DOHH2 (cell line): ENCODE data around the gene CRYGN.

Source experiments
- H3F3A ChIP-seq: fragments of 200-600 bp; sonication (generic), shearing (Covaris generic); 2 replicates; pipeline ENCODE4 v1.6.0; 2016; ENCODE audit warnings: antibody characterized with exemption, mild to moderate bottlenecking; ENCODE audit not compliant: control insufficient read depth, insufficient read depth
- H3K27ac ChIP-seq: fragments of 200-600 bp; sonication (generic); 2 replicates; pipeline ENCODE4 v1.5.1; 2014; ENCODE audit warnings: low read depth, mild to moderate bottlenecking, low read length, moderate library complexity
- H3K27me3 ChIP-seq: fragments of 200-600 bp; sonication (generic); 2 replicates; pipeline ENCODE4 v1.6.1; 2014; ENCODE audit warnings: mild to moderate bottlenecking, low read length, mixed read lengths; ENCODE audit not compliant: control insufficient read depth
- H3K36me3 ChIP-seq: fragments of 200-600 bp; sonication (generic); 2 replicates; pipeline ENCODE4 v1.6.1; 2014; ENCODE audit warnings: mild to moderate bottlenecking, low read length, moderate library complexity, mixed read lengths; ENCODE audit not compliant: control insufficient read depth
- H3K4me1 ChIP-seq: fragments of 200-600 bp; sonication (generic); 2 replicates; pipeline ENCODE4 v1.6.1; 2014; ENCODE audit warnings: mild to moderate bottlenecking, low read length, mixed read lengths; ENCODE audit not compliant: control insufficient read depth
- H3K4me2 ChIP-seq: fragments of 200-600 bp; sonication (generic); 2 replicates; pipeline ENCODE4 v1.6.0; 2014; ENCODE audit warnings: mild to moderate bottlenecking, low read length, moderate library complexity
- H3K4me3 ChIP-seq: fragments of 200-600 bp; sonication (generic); 2 replicates; pipeline ENCODE4 v1.5.1; 2014; ENCODE audit warnings: mild to moderate bottlenecking, low read length, mixed read lengths
- H3K79me2 ChIP-seq: fragments of 200-600 bp; sonication (generic); 2 replicates; pipeline ENCODE4 v1.6.1; 2014; ENCODE audit warnings: mild to moderate bottlenecking, low read length, mixed read lengths; ENCODE audit not compliant: control insufficient read depth
- H3K9me2 ChIP-seq: fragments of 200-600 bp; sonication (generic); replicated peaks from 2 replicates; pipeline ENCODE4 v1.6.1; 2014; ENCODE audit warnings: mild to moderate bottlenecking, low read length, mixed read lengths; ENCODE audit not compliant: control insufficient read depth
- H3K9me3 ChIP-seq: fragments of 200-600 bp; sonication (generic); 2 replicates; pipeline ENCODE4 v1.6.1; 2014; ENCODE audit warnings: antibody characterized with exemption, low read length, mixed read lengths; ENCODE audit not compliant: control insufficient read depth, insufficient read depth
- H4K20me1 ChIP-seq: fragments of 200-600 bp; sonication (generic); 2 replicates; pipeline ENCODE4 v1.6.0; 2014; ENCODE audit warnings: low read depth, mild to moderate bottlenecking, antibody characterized with exemption, low read length, moderate library complexity; ENCODE audit not compliant: control insufficient read depth, insufficient read depth
- EZH2phosphoT487 ChIP-seq: fragments of 200-600 bp; sonication (generic); IDR thresholded peaks from 2 replicates; pipeline ENCODE4 v1.6.1; 2017; ENCODE audit warnings: borderline replicate concordance, mild to moderate bottlenecking, antibody characterized with exemption, low read length, moderate library complexity, mixed read lengths
- TF ChIP-seq, protein P1 (sequence below): fragments of 200-600 bp; sonication (generic); IDR thresholded peaks from one replicate; pipeline ENCODE4 v1.5.1; 2014; ENCODE audit warnings: antibody characterized with exemption, mild to moderate bottlenecking, low read depth, low read length; ENCODE audit not compliant: poor library complexity, severe bottlenecking

Gene CRYGN

DNA sequence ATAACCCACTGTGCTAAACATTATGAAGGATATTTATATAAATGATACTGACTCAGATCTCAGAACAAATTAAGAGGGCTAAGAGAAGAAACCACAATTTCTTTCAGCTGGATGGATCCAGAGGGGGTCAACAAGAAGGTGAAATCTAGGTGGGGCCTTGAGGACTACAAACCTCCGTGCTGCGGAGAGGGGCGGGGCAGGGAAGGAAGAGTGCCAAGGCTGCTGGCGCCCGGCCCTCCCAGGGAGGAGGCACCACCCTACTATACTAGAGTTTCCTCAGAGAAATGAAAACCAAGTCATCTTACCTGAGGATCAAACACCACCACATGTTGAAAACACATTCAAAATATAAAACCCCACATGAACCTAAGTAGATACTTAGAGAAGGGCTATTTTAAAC, 29.3 kb upstream of the CRYGN start:
- no peaks in the 10 kb centered on the region for H3K27me3 ChIP-seq
- no peak overlapping the region for H3K4me3 ChIP-seq
- peaks cover 16% of the 10 kb centered on the region for H4K20me1 ChIP-seq
- peaks cover 3% of the 10 kb centered on the region; the same call in 1 of the 2 replicates for H3K9me3 ChIP-seq
- no peaks in the 10 kb centered on the region for H3F3A ChIP-seq
- peaks cover 20% of the 10 kb centered on the region for H3K79me2 ChIP-seq
- peaks cover 91% of the 10 kb centered on the region for H3K36me3 ChIP-seq
- H3K4me2 ChIP-seq: no peak overlapping the region
- H3K9me2 ChIP-seq: no peaks in the 10 kb centered on the region
- H3K27ac ChIP-seq: no peak overlapping the region
- TF ChIP-seq EZH2phosphoT487: no peak
- TF ChIP-seq, protein P1, sequence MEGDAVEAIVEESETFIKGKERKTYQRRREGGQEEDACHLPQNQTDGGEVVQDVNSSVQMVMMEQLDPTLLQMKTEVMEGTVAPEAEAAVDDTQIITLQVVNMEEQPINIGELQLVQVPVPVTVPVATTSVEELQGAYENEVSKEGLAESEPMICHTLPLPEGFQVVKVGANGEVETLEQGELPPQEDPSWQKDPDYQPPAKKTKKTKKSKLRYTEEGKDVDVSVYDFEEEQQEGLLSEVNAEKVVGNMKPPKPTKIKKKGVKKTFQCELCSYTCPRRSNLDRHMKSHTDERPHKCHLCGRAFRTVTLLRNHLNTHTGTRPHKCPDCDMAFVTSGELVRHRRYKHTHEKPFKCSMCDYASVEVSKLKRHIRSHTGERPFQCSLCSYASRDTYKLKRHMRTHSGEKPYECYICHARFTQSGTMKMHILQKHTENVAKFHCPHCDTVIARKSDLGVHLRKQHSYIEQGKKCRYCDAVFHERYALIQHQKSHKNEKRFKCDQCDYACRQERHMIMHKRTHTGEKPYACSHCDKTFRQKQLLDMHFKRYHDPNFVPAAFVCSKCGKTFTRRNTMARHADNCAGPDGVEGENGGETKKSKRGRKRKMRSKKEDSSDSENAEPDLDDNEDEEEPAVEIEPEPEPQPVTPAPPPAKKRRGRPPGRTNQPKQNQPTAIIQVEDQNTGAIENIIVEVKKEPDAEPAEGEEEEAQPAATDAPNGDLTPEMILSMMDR: no peak
- peaks cover 32% of the 10 kb centered on the region for H3K4me1 ChIP-seq

DNA sequence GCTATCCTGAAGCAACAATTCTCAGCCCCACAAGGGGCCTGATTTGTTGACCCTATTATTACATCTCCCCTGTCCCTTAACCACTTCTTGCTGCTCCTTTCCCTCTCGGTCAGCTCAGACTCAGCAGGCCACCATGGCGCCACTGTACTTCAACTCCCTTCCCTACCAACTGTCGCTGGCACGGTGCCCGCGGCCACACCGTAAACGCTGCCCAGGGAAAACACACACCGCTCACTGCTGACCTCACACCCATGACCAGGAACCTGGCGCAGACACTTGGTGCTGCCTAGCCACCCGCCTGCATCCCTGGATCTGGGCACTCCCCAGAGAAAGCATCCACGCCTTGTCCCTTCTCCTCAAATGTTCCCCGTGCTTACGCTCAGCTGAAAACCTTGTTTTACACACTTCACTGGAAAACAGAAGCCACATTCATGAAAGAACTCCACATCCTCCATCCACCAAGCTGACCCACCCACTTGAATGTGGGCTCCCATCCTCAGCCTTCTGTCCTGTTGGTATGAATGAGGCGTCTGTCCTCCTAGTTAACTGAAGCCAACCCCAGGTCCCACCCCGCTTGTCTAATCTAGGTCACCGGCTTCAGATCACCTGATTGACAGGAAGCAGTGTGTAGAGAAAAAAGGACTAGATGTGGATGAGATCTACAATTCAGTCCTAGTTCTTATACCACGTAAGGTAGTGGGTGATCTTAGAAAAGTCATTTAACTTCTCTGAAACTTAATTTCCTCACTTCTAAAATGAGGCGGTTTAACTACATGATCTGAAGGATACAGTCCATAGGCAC, 28.5 kb upstream of the CRYGN start:
- Histone ChIP-seq H3K4me2 (no peak overlapping the region), H3K4me3 (no peak overlapping the region), H3K9me2 (no peaks in the 10 kb centered on the region), H3K27me3 (no peaks in the 10 kb centered on the region), H3K9me3 (peaks cover 11% of the 10 kb centered on the region), H3K27ac (no peak overlapping the region), H3K79me2 (peaks cover 14% of the 10 kb centered on the region), H4K20me1 (peaks cover 16% of the 10 kb centered on the region), H3K4me1 (peaks cover 24% of the 10 kb centered on the region), H3F3A (no peaks in the 10 kb centered on the region), H3K36me3 (peaks cover 90% of the 10 kb centered on the region)
- TF ChIP-seq, protein P1: no peak
- no peak for TF ChIP-seq EZH2phosphoT487

DNA sequence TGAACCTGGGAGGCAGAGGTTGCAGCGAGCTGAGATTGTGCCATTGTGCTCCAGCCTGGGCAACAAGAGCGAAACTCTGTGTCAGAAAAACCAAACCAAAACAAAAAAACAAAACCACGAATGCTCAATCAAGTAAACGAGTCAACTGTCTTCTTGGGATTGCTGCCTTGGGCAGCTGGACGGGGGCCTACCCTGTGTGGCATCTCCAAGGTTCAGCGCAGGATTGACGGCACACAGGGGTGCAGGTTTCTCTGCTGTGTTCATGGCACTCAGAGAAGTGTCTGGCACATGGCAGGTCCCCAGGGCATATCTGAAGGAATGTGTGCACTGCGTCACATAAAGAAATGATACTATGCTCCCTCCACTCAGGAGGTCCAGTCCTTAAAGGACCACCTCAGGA, 25.2 kb upstream of the CRYGN start:
- Histone ChIP-seq H3K4me1 (no peaks in the 10 kb centered on the region), H3K27me3 (no peaks in the 10 kb centered on the region), H4K20me1 (no peaks in the 10 kb centered on the region), H3K4me3 (no peak overlapping the region), H3K4me2 (no peak overlapping the region), H3K79me2 (no peaks in the 10 kb centered on the region), H3K27ac (no peak overlapping the region), H3K9me3 (peaks cover 26% of the 10 kb centered on the region), H3K36me3 (peaks cover 60% of the 10 kb centered on the region), H3K9me2 (no peaks in the 10 kb centered on the region), H3F3A (no peaks in the 10 kb centered on the region)
- no peak for TF ChIP-seq EZH2phosphoT487
- TF ChIP-seq, protein P1: no peak
